K562 treated with DMSO at 1 percent for 48 hours (cell line): ENCODE results near the gene MAN1A2. TPM values are rescaled to one million over a fixed set of nuclear protein-coding genes. Genes with fewer than 3 reads are reported as not detected.

Experiments used
- total RNA-seq: library from RNA; unstranded; fragments of 300-600 nt; gene quantifications from 2 replicates; pipeline ENCODE4 v1.2.3, GENCODE V29; 2022; ENCODE audit warnings: low replicate concordance; ENCODE audit errors: extremely low read depth

The MAN1A2 gene
- not detected in 2 replicates for total RNA-seq

DNA sequence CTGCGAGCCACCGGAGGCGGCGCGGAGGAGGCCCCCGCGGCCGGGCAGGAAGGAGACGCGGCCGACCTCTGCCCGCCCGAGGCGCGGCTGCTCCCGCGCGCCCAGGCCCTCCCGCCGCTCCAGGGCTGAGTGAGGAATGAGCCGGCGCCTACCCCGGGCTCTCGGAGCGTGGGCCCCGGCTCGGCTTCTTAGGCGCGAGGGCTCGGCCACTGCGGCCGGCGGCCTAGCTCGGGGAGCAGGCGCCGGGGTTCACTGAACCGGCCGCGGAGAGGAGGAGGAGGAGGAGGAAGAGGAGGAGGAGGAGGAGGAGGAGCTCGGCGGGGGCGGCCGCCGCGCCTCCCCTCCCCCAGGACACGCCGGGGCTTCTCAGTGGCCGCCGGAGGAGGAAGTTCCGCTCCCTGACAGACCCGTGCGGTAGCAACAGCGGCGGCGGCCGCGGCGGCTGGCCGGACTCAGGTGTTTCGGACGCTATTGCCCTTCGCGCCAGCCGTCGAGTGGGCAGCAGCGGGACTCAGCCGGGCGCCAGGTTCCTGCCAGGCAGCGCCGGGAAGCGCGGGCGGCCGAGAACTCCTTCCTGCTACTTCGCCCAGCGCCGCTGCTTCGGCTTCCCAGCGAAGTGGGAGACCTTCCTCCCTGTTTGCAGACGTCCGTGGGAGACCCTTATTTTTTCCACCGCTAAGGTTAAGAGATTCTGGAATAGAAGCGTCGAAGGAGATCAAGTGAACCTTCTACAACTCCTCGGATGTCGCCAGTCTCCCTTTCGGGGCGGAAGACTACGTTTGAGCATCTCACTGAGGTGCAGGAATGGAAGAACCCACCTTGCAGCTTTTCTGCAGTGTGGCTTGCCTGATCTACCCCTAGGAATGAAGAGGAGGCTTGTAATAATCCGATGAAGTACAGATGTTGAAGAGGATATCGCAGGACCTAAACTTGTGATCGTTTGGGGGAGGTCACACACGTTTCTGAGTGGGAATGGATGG lies at the start of gene MAN1A2:
Gene MAN1A2, plus strand, starts transcription at position 404 of the 980 bp plus-strand sequence. CDS start 735 bp downstream, outside the sequence.

Other genes with a start within 250 kb of the MAN1A2 start
- gene TRIM45, start 245.7 kb upstream of the MAN1A2 start, total RNA-seq, result not detected in 2 replicates
- gene VTCN1, start 156.5 kb upstream of the MAN1A2 start, total RNA-seq, result not detected in 2 replicates
- gene TENT5C, start 238.6 kb downstream of the MAN1A2 start, total RNA-seq, result not detected in 2 replicates